Cerebellar cortex (tissue), 1 donor: ENCODE measurements around the gene FARS2.
A peak's percentile ranks its signal among the peaks of the same experiment; 100 is the strongest.

Source experiments
- DNase-seq: peaks from one replicate; pipeline ENCODE4 v3.0.0-alpha.2; 2015; ENCODE audit warnings: low spot score

The FARS2 gene

DNA sequence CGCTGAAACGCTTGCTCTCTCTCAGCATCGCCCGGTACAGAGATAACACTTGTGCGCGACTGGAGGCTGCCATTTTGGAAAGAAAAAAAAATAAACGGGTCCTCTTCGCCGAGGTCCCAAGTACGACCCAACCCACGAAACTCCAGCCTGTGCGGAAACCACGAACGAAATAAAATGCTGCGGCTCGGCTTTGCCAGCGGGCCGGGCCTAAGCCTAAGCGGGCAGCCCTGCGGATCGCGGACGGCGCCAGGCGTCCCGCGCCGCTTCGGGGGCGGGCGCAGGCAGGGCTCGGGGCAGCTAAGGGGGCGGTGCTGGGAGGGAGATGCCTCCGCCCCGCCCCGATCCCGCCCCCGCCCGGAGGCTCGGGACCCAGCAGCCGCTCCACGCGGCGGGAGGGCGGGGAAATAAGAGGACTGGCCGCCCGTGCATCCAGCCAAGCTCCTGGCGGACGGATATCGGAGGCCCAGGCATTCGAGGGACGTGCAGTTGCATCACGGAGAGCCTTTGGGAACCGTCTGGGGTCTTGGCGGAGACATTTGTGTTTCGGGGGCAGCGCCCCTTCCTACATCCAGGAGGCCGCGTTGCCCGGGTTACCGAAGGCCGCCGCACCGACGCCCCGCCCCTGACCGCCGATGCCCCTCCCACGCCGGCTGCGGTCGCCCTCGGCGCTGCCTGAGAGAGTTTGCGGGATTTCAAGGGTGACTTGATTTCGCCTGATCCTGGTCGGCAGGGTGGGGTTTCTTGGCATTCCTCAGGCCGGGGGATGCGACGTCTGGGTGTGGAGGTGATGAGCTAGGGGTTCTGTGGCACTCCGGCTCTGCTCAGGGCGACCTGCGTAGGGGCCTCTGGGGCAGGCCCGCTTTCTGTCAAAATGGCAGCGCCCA, at the start of gene FARS2, which contains the start of gene LYRM4:
Gene FARS2 (plus strand): TSS at position 853 of the 884 bp plus-strand sequence.
Gene LYRM4 (minus strand): TSS at position 290 of the 884 bp plus-strand sequence. CDS start 217 bp downstream, at position 73.
- DNase-seq: peak; percentile 89

DNA sequence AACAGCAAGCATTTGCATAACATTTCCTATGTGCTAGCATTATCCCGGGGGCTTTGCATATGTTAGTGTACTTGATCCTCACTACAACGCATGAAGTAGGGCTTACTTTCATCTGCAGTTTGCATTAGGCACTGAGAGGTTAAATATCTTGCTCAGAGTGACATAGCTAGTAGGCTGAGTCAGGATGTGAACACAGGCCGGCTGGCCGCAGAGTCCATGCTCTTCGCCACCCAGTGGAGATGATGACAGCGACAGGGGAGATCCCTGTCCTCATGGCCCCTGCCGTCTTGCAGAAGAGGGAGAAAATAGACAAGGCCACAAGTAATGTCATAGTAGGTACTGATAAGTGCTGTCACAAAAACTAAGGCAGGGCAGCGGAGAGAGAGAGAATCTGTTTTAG, 47.5 kb upstream of the FARS2 start:
- no peak for DNase-seq

DNA sequence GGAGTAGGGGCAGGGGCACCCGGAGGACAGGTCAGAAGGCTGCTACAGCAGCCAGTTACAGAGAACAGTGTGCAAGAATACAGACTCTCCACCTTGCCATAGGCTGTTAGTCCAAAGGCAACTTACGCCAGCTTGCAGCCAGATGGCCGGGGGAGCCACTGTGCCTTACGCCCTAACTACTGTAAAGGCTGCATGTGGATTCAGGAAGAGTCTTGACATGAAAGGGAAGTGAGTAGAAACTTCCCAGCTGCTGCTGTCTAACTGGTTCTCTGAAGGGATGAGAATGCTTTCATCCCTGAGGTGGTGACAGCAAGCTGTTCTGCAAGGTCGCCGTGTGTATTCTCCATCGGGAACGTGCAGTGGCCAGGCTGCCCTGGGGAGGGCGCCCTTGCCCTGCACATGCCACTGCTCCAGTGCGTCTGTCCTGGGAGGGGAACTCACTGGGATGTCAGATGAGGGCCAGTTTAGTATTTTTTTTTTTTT, 46.7 kb upstream of the FARS2 start:
- peak; percentile 48 for DNase-seq

DNA sequence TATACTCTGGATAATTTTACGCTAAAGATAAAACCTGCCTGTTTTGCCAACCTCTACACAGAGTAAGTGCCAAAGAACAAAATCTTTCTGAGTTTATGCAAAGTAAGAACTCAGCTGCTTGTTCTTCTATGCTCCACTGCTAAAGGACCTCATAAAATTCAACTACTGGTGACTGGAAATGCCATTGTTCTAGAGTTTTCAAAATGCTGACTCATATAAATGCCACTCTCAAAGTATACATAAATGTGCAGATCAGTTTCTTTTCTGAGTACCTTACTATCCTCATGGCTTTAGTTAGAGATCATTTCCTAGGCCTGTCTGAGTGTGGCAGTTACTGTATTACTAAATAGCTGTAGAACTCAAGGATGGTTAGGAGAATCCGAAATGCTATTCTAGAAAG, 46.2 kb upstream of the FARS2 start:
- DNase-seq: no peak

DNA sequence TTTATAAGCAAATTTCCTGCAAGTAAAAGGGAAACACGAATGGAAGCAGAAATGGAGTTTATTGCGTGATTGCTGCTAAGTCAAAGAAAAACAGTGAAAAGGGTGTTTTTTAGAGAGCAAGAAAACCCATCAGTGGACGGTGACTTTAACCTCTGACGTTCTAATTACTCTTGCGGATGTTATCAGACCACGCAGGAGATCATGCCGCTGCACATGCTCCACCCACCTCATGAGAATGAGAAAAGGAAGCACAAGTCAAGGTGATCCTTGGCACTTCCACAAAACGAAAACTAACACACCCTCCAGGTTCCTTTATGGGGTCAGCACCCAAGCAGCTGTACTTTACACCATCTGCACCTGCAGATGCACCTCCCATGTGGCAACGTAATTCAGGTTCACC, 45.5 kb upstream of the FARS2 start:
- no peak for DNase-seq

DNA sequence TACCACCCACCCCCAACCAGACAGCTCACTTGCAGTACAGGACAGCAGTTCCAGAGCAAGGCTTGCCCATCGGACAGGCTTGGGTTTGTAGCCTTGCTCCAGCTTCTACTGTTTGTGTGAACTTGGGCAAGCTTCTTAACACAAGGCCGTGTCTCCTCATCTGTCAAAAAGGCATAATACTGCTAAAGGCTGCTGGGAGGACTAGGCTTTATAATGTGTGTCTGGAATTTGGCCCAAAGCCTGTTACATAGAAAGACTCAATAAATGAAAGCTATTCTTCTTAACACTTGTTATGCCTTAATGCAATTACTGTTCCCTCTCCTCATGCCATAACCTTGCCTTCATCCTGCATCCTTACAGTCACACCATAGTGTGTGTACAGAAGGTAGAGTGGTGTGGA, 44.0 kb upstream of the FARS2 start:
- DNase-seq: no peak

DNA sequence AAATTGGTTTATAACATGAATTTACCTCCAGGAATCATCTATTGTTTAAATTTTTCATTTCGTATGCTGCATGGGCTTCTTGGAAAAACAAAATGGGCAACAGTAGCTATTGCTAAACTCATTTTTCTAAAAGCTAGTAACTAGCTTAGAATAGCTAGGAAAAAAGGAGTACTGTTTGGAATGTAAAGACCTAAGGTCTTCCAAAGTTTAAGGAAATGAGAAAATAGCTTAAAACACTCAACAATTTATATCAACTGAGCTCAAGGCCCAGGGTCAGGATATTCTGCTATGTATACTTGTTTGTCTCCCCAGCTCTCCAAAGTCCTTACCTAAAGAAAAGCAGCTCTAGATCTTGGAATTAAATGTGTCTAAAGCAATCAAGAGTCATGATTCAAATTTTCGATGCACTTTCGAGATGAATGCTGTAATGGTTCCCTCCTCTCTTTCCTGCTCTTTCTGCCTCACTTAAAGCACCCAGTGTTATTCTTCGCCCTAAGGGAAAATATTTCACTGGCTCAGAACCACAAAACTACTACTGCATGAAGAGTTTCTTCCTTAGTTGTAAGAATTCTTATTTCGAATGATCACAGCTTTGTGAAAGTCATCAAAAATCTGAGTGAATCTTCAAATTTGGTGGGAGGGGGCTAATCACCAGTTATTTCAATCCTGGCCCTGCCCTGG, 42.2 kb upstream of the FARS2 start:
- no peak for DNase-seq

DNA sequence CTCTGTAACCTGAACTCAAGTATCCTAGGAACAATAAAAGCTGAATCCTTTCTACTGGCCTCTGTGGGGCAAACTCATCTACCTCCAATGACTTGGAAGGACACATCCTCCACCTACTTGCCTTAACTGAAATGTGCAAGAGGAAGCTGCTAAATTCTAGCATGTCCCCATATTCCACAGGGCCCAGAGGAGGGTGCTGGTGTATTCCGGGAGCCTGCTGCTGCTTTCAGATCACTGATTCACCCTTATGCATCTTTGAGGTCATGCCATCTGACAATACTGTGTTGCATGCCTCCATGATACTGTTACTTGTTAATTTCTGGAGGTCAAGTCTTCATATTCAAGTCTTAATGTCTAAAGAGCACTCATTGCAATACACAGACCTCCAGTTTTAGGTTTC, 40.9 kb upstream of the FARS2 start:
- DNase-seq: no peak

DNA sequence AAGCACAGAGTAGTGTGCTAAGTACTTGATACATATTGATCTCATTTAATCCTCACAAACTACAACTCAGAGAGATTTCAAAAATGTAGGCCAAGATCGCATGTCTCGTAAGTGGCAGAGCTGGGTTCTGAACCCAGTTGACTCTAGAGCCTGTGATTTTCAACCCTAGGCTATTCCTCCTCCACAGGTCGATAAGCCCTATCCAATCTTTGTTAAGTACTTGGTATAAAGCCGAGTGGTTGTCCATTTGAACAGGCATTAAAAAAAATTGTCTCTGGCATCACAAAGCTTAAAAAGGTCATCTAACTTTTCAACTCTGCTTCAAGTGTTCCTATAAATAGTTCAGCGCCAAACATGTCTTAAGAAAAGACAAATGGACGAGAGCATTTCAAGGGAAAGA, 38.0 kb upstream of the FARS2 start:
- no peak for DNase-seq

DNA sequence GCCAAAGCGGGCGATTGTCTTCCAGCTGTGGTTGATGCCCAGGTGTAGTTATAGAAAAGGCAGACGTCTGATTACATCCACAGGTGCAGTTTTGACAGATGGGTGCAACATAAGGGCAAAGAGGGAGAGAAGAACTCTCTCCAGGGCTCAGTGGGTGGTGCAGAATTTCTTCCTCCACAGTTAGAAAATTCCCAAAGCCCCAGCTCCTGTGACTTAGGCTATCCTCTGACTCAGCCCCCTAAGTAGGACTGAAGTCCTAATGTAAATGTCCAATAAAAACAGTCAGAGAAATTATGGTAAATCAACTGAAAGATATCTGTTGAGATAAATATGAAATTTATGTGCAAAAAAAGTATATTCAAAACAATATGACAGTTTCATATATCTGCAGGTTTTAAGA, 32.0 kb upstream of the FARS2 start:
- DNase-seq: no peak

DNA sequence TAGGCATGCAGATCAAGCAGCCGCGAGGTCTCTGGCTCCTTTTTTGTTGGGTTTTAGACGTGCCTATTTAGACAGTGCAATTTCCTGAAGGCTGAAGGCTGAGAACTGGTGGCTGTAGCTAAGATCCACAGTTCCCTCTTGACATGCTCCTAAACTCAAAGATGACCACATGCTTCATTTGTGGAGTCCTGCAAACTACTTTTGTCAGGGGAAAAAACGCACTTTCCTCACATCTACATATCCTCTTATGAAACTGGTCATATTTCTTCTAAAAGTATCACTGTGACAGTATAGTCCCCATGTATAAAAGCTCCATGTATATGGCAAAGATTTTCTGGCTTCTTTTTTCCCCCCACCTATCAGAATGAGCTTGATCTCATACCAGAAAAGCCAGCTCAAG, 31.2 kb upstream of the FARS2 start:
- no peak for DNase-seq

DNA sequence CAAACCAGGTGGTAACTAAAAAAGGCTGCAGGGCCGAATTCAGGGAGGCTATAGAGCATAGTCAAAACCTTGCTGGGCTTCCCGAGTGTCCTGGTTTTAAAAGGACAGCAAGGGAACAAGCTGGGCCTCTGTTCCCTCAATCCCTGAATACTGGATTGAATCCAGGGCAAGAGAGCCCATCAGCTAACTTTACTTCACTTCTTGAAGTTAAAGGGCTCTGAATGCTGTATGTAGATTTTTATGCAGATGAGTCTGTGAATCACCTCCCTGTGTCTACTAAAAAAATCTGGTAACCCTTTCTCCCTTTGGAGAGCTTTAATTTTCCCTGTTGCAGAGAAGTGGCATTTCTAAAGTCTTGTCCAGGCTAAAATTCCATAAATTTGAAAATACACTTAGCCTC, 30.0 kb upstream of the FARS2 start:
- no peak for DNase-seq

DNA sequence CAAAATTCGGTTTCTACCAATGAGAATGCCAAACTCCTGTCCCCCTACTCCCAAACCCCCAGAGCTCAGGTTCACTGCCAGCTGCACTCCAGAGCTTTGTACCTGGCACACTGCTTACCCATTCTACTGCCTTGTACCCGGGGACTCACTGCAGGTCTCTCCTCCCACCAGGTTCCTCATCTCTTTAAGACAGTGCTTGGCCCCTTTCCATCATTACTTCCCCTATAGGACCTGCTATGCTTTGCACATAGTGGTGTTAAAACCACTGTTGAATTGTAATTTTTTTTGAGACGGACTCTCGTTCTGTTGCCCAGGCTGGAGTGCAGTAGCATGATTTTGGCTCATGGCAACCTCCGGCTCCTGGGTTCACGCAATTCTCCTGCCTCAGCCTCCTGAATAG, 26.4 kb upstream of the FARS2 start:
- DNase-seq: no peak

DNA sequence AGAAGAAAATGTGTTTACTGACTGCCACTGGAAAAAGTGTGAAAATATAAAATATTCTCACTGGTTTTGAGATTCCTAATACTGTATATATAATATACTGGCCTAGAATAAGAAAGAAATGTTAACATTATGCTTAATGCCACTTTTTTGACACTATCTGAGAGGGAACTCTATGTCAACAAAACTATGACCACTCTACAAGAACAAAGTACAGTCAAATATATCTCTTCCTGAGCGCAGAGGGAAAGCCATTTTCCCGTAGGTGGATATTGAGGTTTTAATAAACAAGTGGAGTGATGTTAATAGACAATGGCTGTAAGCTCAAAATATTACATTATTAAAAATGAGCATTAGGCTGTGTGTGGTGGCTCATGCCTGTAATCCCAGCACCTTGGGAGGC, 25.5 kb upstream of the FARS2 start:
- DNase-seq: no peak

DNA sequence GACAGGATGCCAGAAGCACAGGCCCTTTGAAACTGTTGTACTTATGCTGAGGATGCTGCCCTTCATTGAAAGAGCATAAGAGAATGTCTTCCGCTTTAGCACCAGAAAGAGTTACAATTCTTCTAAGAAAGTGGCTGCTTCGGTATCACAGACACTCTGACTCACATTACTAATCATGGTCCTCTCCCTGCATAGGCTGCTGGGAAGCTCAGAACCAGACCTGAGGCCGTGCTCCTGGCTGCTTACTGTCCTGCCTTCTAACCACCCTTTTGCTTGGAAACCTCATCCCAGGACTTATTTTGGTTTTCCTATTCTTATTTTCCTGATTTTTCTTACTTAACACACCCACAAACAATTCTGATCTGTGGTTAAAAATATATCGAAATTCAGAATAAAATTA, 23.5 kb upstream of the FARS2 start:
- no peak for DNase-seq

DNA sequence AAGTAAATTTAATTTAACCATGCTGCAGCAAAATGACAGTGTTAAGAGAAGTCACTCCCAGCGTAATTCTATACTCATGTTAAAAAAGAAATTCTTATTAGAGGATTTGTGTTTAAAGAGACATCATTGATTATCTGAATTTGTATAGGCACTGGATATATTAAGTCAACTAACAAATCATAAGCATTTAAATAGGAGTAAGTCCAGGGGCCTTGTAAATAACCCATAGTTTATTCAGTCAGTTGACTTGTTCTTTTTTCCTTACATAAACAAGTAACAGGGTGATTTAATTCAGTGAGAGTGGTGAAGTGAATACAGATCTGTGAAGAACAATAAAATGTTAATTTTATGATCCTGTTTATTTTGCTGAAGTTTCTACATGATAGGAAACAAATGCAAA, 23.0 kb upstream of the FARS2 start:
- no peak for DNase-seq

DNA sequence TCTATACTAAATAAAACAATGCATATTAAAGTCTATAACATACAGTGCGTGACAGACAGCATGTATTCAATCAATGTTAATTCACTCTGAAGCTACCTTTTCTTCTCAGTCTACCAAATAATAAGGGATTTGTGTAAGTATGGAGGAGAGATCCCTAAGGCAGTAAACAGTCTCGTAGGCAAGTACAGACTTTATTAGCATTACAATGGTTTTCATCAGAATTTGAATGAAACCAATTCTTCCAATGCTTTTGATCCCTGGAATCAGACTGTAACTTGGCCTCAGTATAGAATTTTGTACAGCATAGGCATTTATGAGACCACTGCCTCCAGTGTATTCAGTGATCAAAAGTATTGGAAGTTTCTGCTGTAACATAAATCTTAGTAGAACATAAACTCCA, 20.1 kb upstream of the FARS2 start:
- DNase-seq: no peak

DNA sequence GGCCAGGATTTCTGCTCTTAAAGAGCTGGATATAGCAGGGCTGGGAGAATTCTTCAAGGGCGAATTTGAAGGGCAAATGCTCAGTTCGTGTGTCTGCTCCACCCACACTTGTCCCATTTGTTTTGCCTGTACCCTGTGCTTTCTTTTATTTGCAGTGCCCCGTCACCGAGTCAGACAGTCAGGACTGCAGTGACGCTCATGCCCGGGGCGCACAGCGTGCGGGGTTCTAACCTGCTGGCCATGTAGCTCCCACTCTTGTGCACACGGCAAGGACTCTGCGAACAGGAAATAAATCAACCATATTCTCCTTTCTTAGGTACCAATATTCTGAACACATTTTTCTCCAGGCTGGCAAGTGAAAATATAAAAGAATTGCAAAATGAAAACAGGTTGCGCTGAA, 18.2 kb upstream of the FARS2 start:
- no peak for DNase-seq

DNA sequence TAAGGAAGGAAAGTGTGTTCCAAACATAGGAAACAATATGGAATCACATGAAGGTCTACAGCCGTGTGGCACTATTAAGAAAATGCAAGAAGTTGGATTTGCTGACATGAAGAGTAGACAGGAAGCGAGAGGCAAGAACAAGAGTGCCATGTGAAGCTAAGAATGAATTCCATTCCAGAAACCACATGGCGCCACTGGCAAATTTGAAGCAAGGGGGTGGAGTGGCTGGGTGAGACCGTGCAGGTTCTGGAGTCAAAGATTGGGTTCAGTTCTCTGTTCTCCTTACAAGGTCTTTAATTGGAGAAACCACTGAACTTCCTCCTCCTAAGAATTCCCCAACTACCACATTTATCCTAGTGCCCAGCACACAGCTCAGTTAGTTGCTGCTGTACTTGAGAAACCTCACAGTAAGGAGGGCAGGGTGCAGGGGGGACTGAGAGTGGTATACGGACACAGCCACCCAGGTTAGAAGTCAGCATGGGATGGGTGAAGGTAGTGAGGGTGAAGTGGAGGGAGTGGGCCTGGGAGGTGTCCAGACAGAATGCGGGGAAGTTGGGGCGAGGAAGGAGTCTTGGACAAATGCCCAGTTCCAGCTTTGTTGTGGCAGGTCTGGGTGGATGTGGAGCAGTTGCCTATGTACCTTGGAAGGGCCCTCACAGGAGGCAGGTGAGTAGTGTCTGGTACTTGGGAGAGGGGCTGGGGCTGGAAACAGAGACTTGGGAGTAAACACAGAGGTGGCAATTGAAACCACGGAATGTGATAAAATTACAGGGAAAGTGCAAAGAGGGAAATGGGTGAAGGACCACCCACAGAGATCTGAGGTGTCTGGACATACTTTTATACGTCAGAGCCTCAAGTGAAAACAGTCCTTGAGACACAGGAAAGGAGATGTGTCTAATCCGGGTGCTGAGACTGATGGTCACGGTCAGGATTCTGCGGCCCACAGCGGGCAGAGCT, 14.9 kb upstream of the FARS2 start:
- no peak for DNase-seq

DNA sequence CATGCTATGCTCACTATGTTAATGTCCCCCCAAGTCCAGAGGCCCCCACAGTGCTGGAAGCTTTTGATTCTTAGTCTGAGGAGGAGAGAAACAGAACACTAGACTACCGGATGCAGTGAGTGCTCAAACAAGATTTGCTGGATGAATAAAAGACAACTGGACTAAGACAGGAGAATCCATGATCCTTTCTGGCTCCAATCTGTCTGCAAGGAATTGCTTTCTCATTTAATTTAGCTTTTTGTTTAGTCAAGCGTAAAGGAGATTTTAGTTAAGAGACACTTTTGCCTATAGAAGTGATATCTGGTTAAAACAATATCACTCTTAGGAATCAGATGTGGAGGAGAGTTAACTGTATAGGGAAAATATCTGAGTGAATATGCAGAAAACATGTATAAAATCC, 14.1 kb upstream of the FARS2 start:
- DNase-seq: no peak

DNA sequence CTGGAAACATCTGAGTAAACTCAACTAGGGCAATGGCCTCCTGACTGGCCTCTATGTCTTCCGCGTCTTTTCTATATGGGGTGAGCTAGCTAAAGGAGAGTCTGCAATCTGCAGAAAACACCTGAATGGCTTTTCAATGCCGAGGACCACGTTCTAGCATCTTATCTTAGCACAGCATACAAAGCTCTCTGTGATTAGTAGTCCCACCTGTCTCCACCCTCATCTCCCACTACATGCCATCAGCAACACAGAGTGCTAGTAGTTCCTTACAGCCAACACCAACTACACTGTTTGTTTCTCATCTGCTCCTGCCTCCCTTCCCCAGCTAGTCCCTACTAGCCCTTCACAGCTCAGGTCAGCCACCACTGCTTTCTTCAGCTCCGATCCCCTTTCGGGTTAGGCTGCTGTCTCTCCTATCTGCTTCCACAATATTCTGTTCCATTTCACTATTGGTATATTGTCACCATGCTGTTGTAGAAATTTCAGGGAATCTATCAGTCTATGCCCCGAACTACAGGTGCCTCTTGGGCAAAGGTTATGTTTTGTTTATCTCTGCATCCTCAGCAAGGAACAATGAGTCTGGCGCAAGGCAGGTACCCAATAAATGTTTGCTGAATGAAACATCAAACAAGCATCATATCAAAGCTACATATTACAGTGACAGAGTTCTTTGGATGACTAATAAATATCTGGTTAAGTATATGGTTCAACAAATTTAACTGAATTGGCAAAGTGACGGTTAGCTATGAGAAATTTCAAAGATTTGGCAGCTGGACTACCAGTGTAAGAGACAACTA, 12.8 kb upstream of the FARS2 start:
- DNase-seq: no peak
